Measurements from ENCODE around the gene ATP5ME.
"Not testable (repeated sequence)": the region's sequence is repeated elsewhere in the genome, so short reads cannot be mapped to it uniquely, and the experiment has no call there.

DNA sequence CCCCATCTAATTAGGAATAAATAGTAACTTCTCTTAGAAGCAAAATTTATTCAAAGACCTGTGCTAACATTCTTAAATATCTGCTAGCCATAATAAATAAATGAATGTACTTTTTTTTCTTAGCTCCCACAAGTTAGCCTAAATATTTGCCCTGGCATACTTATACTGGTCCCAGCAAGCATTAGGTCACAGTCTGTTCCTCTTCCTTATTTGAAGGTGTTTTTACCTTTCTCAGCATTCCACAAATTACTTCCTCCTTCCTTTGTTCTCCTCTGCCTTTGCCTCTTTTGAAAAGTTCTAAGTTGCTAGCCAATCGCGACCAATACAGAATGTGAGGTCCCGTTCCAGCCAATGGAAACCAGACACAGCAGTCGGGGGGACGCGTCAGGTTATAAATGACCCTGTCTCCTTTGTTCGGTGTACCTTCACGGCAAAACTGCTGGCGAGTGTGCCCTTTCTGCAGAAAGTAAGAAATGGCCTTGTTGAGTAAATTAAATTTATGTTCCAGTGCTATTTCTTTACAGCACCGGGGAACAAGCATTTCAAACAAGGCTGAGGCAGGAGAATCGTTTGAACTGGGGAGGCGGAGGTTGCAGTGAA, 20.4 kb upstream of the ATP5ME start:
- TF ChIP-seq, protein P1, sequence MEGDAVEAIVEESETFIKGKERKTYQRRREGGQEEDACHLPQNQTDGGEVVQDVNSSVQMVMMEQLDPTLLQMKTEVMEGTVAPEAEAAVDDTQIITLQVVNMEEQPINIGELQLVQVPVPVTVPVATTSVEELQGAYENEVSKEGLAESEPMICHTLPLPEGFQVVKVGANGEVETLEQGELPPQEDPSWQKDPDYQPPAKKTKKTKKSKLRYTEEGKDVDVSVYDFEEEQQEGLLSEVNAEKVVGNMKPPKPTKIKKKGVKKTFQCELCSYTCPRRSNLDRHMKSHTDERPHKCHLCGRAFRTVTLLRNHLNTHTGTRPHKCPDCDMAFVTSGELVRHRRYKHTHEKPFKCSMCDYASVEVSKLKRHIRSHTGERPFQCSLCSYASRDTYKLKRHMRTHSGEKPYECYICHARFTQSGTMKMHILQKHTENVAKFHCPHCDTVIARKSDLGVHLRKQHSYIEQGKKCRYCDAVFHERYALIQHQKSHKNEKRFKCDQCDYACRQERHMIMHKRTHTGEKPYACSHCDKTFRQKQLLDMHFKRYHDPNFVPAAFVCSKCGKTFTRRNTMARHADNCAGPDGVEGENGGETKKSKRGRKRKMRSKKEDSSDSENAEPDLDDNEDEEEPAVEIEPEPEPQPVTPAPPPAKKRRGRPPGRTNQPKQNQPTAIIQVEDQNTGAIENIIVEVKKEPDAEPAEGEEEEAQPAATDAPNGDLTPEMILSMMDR (IDR thresholded peaks at IDR 0.05) = not testable (repeated sequence)
- not testable (repeated sequence) for TF ChIP-seq POLR2A (IDR thresholded peaks at IDR 0.05)
